Suprapubic skin (tissue), 4 donors: Measurements from ENCODE around the gene ZEB2. TPM values are rescaled to one million over a fixed set of nuclear protein-coding genes. Genes with fewer than 3 reads are reported as not detected.

Source experiments
- DNase-seq, 2 donors: peaks; one replicate each; pipeline ENCODE4 v3.0.0-alpha.2; 2019; ENCODE audit warnings: low spot score in 2 of 2
- H3K27ac ChIP-seq: fragments of 200-600 bp; sonication (generic); one replicate; pipeline ENCODE4 v1.5.1; 2019
- H3K27me3 ChIP-seq: fragments of 200-600 bp; sonication (generic); one replicate; pipeline ENCODE4 v1.5.1; 2019
- H3K36me3 ChIP-seq: fragments of 200-600 bp; sonication (generic); one replicate; pipeline ENCODE4 v1.5.1; 2019
- H3K4me1 ChIP-seq: fragments of 200-600 bp; sonication (generic); one replicate; pipeline ENCODE4 v1.5.1; 2019
- H3K4me3 ChIP-seq: fragments of 200-600 bp; sonication (generic); one replicate; pipeline ENCODE4 v1.5.1; 2019; ENCODE audit warnings: mild to moderate bottlenecking
- H3K9me3 ChIP-seq: fragments of 200-600 bp; sonication (generic); one replicate; pipeline ENCODE4 v1.5.1; 2019
- EP300 ChIP-seq: sonication (generic); formaldehyde crosslinking; IDR thresholded peaks from one replicate; pipeline ENCODE4 v1.6.1; 2017; ENCODE audit warnings: antibody characterized with exemption
- POLR2A ChIP-seq, 2 donors: fragments of 450-650 bp; IDR thresholded peaks; one replicate each; pipeline ENCODE4 v1.6.1; 2017; ENCODE audit warnings: antibody characterized with exemption in 2 of 2, mild to moderate bottlenecking in 2 of 2, moderate library complexity in 2 of 2
- POLR2AphosphoS5 ChIP-seq, 3 donors: sonication (generic); formaldehyde crosslinking; IDR thresholded peaks; one replicate each; pipeline ENCODE4 v1.6.1; 2017; ENCODE audit warnings: antibody characterized with exemption in 3 of 3
- WGBS: methylation state at CpG from one replicate; pipeline ENCODE4 v1.1.5; 2018; 5-methylcytosine and 5-hydroxymethylcytosine counted together
- total RNA-seq, 4 donors: library from RNA; depleted of rRNA; stranded (reverse); fragments of >200 nt; gene quantifications; one replicate each; pipeline ENCODE4 v1.1.0, GENCODE V29; 2016
- TF ChIP-seq, protein P1 (sequence below), 2 donors: fragments of 200-600 bp in 1 of 2; fragments of 450-650 bp in 1 of 2; sonication (generic) in 1 of 2; IDR thresholded peaks; one replicate each; pipeline ENCODE4 v1.5.1; 2016 to 2019; ENCODE audit warnings: antibody characterized with exemption in 2 of 2, mild to moderate bottlenecking in 1 of 2, moderate library complexity in 1 of 2

ZEB2 gene
- total RNA-seq, 4 donors from 2014 or later = 16.3 to 43.7 (median 34.5) TPM

DNA sequence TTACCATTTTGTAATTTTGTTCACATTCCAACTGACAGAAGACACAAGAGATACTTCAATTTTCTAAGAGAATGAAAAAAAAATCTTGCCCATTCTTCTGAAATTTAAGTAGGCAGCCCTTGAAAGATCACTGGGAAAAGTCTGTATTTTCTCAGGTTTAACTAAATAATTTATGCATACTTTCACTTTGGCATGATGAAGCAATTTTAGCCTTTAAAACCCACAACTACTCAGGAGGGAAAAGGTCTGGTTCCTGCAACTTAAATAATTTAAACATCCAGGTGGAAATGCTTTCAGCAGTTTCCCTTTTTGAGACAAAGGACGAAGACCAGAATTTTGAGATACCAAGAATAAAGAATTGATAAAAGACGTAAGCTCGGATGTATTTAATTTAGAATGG is 61.4 kb downstream of the ZEB2 start:
- 76% methylated on average over 3 of the region's 3 CpGs for WGBS
- H3K27ac ChIP-seq = no peak overlapping the region

DNA sequence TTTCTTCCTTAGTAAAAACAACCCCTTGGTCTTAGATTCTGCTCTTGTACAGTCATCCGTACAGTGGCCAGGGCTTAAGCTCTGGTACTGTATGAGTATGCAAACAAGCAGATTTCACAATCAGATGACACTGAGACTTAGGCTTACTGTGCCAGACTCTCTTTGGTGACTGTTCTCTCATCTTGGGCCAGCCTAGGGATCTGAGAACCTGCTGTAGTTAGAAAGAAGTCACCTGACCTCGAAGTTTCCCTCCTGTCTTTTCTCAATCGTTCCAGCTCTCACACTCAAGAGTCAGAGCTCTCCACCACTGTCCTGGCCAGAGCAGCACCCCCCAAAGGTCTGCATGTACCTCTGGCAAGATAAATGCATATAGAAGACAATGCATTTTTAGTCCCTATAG is 63.2 kb downstream of the ZEB2 start:
- peak in 1 of 3 donors; percentile 45 for TF ChIP-seq POLR2AphosphoS5 (IDR thresholded peaks at IDR 0.05)
- no peak for TF ChIP-seq EP300
- TF ChIP-seq, protein P1, sequence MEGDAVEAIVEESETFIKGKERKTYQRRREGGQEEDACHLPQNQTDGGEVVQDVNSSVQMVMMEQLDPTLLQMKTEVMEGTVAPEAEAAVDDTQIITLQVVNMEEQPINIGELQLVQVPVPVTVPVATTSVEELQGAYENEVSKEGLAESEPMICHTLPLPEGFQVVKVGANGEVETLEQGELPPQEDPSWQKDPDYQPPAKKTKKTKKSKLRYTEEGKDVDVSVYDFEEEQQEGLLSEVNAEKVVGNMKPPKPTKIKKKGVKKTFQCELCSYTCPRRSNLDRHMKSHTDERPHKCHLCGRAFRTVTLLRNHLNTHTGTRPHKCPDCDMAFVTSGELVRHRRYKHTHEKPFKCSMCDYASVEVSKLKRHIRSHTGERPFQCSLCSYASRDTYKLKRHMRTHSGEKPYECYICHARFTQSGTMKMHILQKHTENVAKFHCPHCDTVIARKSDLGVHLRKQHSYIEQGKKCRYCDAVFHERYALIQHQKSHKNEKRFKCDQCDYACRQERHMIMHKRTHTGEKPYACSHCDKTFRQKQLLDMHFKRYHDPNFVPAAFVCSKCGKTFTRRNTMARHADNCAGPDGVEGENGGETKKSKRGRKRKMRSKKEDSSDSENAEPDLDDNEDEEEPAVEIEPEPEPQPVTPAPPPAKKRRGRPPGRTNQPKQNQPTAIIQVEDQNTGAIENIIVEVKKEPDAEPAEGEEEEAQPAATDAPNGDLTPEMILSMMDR (IDR thresholded peaks at IDR 0.05) = no peak
- peak in 1 of 2 donors; percentile 72 for DNase-seq
- peak overlapping the region; percentile 19 for H3K27ac ChIP-seq

More for the DNA sequence above, 61.4 kb downstream of the ZEB2 start:
- no peak overlapping the region for H3K4me3 ChIP-seq
- H3K4me1 ChIP-seq = peaks cover 41% of the 10 kb centered on the region
- TF ChIP-seq POLR2AphosphoS5 (IDR thresholded peaks at IDR 0.05) (no peak), EP300 (no peak)
- TF ChIP-seq, protein P1 (IDR thresholded peaks at IDR 0.05) = no peak
- no peak for DNase-seq
- no peaks in the 10 kb centered on the region for H3K9me3 ChIP-seq
- no peaks in the 10 kb centered on the region for H3K36me3 ChIP-seq
- no peaks in the 10 kb centered on the region for H3K27me3 ChIP-seq

DNA sequence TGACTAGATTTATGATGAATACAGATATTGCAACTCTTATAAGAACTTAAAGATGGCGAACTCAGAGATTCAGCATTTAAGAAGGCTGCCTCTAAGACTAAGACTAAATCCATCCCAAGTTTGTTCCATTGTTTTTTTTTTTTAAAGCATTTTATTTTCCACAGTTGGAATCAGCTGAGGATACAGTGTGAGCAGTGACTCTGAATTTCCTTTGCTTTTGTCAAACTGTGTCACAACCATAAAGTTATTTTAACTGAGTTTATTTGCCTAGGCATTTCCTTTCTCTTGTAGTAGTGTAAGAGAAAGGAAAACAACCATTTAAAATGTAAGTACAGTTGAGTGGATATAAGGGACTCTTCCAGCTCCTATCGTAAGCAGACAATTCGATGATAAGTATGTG is 63.9 kb downstream of the ZEB2 start:
- 82% methylated on average over 3 of the region's 3 CpGs for WGBS
- Histone ChIP-seq H3K27ac (no peak overlapping the region), H3K36me3 (no peaks in the 10 kb centered on the region), H3K4me3 (no peak overlapping the region), H3K4me1 (peaks cover 56% of the 10 kb centered on the region), H3K27me3 (no peaks in the 10 kb centered on the region), H3K9me3 (no peaks in the 10 kb centered on the region)
- TF ChIP-seq, protein P1 (IDR thresholded peaks at IDR 0.05) = no peak
- no peak for TF ChIP-seq POLR2AphosphoS5 (IDR thresholded peaks at IDR 0.05)
- TF ChIP-seq POLR2A (IDR thresholded peaks at IDR 0.05) = no peak
- TF ChIP-seq EP300 = no peak
- DNase-seq = no peak

More for the DNA sequence above, 63.2 kb downstream of the ZEB2 start:
- Histone ChIP-seq H3K27me3 (no peaks in the 10 kb centered on the region), H3K36me3 (no peaks in the 10 kb centered on the region), H3K4me1 (peaks cover 56% of the 10 kb centered on the region), H3K9me3 (no peaks in the 10 kb centered on the region), H3K4me3 (no peak overlapping the region)
- WGBS = 21% methylated on average over 3 of the region's 3 CpGs

DNA sequence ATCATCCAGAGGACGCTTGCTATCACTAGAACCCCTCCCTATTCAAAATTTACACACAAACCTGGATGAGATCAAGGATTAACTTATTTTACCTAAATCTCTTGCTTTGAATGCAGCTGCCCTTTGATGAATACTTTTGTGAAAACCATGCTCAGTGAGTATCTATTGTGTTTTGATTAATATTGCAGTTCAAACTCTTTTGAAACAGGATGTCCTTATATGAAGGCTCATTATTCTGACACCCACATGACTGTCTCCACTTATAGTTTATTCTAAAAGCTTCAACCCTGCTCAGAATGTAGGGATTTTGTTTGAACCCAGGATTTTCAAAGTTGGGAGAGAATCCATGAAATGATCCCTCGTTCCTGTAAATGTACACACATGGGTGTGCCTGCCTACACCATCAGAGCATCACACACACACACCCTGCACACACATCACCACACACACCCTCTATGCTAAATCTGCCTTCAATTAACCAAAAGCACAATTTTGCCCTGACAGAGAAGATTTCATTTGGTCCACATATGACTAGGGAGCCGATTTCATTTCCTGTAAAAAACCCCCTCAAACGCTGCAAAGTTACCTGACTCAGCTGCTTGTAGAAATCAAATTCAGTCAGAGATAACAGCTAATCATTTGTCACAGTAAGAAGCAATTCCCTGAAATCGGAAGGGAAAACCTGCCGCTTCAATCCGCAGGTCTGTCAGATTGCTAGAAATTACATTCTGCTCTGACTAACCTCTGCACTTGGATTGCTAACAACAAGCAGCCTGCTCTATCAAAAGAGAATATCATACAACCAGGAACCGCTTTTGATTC is 65.2 kb downstream of the ZEB2 start:
- no peak for DNase-seq
- H3K27me3 ChIP-seq = no peaks in the 10 kb centered on the region
- peaks cover 54% of the 10 kb centered on the region for H3K4me1 ChIP-seq
- H3K9me3 ChIP-seq = no peaks in the 10 kb centered on the region
- no peak for TF ChIP-seq EP300
- no peak for TF ChIP-seq POLR2AphosphoS5 (IDR thresholded peaks at IDR 0.05)
- no peak for TF ChIP-seq POLR2A (IDR thresholded peaks at IDR 0.05)
- TF ChIP-seq, protein P1 (IDR thresholded peaks at IDR 0.05) = no peak
- H3K27ac ChIP-seq = peak overlapping the region; percentile 10
- 45% methylated on average over 8 of the region's 8 CpGs for WGBS
- H3K36me3 ChIP-seq = no peaks in the 10 kb centered on the region
- H3K4me3 ChIP-seq = no peak overlapping the region

DNA sequence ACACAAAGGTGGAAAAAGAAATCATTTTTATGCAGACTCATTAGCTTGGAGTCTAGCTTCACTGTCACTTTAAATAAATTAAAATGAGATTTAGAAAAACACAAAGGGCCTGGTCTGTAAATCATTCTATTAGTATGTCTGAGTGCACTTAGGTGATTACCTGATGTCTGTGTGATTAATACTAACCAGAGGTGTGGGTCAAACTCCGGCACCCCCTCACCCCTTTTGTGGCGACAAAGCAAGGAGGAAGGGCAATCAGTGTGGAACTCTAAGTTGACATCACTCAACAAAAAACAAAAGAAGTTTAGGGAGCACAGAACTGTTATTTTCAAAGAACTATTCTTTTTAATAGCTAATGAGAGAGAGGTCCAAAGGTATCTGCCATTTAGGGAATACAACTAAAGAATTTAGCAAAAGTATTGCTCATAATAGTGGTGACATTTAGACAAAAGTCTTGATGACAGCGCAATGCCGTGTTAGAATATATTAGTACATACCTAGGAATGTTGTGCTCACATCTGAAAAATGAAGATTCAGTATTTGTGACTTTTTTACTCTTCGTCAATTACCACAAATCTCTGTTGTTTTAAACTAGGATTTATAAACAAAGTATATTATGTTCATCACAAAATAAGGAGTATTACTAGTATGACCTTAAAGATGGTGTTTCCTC is 66.3 kb downstream of the ZEB2 start:
- no peak for TF ChIP-seq EP300
- TF ChIP-seq, protein P1 (IDR thresholded peaks at IDR 0.05) = no peak
- no peak for TF ChIP-seq POLR2AphosphoS5 (IDR thresholded peaks at IDR 0.05)
- no peak for TF ChIP-seq POLR2A (IDR thresholded peaks at IDR 0.05)
- Histone ChIP-seq H3K27ac (peak overlapping the region; percentile 60), H3K36me3 (no peaks in the 10 kb centered on the region), H3K4me3 (no peak overlapping the region), H3K27me3 (no peaks in the 10 kb centered on the region), H3K9me3 (no peaks in the 10 kb centered on the region), H3K4me1 (peaks cover 52% of the 10 kb centered on the region)
- WGBS = 82% methylated on average over 5 of the region's 5 CpGs
- DNase-seq = no peak
